ENCODE measurements around the gene RNF144B. TPM values are rescaled to one million over a fixed set of nuclear protein-coding genes. Genes with fewer than 3 reads are reported as not detected.

The RNF144B gene
- total RNA-seq, 1 experiment from 2014 or later, result 2.3 TPM

DNA sequence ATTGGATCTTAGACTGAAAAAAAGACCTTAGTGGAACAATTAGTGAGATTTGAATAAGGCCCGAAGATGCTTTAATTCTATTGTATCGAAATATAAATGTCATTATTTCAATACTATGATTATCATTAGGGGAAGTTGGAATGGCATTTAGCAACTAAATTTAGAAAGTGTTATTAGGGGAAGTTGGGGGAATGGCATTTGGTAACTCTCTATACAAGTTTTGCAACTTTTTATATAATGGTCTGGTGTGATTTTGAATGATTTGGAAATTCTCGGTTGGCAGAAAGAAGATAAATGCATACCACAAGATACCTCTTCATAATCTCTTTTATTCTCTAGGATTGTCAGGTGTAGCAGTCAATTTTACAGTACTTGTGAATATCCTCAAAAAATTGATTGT lies 49.2 kb downstream of the RNF144B start:
- H3K27me3 Mint-ChIP-seq (ENCODE audit: low read depth), result no peaks in the 10 kb centered on the region
- no peak overlapping the region for H2BK5ac ChIP-seq (ENCODE audit: insufficient read length, low read length)
- H2BK120ac ChIP-seq (ENCODE audit: low read depth, low read length, poor library complexity, severe bottlenecking), result no peak overlapping the region
- no peak overlapping the region for H3T11ph ChIP-seq (ENCODE audit: low read length)
- H2BK15ac ChIP-seq (ENCODE audit: low read depth, low read length), result no peak overlapping the region
- H3K56ac ChIP-seq (ENCODE audit: insufficient read length, low read depth, low read length), result no peak overlapping the region
- H4K91ac ChIP-seq (ENCODE audit: insufficient read length, low read depth, low read length), result no peak overlapping the region
- H3K79me2 ChIP-seq (ENCODE audit: insufficient read depth, low read length), result no peaks in the 10 kb centered on the region; the same call in 1 of the 2 replicates
- no peak overlapping the region for H2BK20ac ChIP-seq (ENCODE audit: low read depth, low read length, poor library complexity, severe bottlenecking)
- no peaks in the 10 kb centered on the region for H3K36me3 Mint-ChIP-seq (ENCODE audit: insufficient read depth in 1 of 3, low read depth in 3 of 3)
- WGBS (ENCODE audit: extremely low coverage, insufficient read length, low lambda C conversion rate), result no CpG with 5 or more reads among the region's 3 CpGs
- H4K20me1 ChIP-seq (ENCODE audit: control insufficient read depth, insufficient read depth, insufficient read length), result no peaks in the 10 kb centered on the region
- H3K9me3 ChIP-seq (ENCODE audit: control insufficient read depth, low read depth, low read length), result no peaks in the 10 kb centered on the region
- H2BK12ac ChIP-seq (ENCODE audit: insufficient read length, low read depth, low read length), result no peak overlapping the region
- H4K5ac ChIP-seq (ENCODE audit: insufficient read length, low read depth, low read length), result no peak overlapping the region
- DNase-seq, result no peak
- H2AFZ ChIP-seq (ENCODE audit: low read length), result no peak overlapping the region
- no peak overlapping the region for H3K14ac ChIP-seq (ENCODE audit: insufficient read depth, low read length)
- no peak overlapping the region for H3K4ac ChIP-seq (ENCODE audit: low read depth, low read length)
- no peak overlapping the region for H3K23ac ChIP-seq (ENCODE audit: insufficient read length, low read depth, low read length)
- H3K4me3 Mint-ChIP-seq, result no peak overlapping the region
- H3K9me3 Mint-ChIP-seq, result no peaks in the 10 kb centered on the region
- H3K4me1 ChIP-seq (ENCODE audit: insufficient read depth, low read length), result peaks cover 2% of the 10 kb centered on the region
- no peak overlapping the region for H2AK5ac ChIP-seq (ENCODE audit: insufficient read length, low read length)
- H3K18ac ChIP-seq (ENCODE audit: insufficient read length, low read depth, low read length), result no peak overlapping the region
- H3K9ac ChIP-seq (ENCODE audit: extremely low read depth, insufficient read length, low read length), result no peak overlapping the region
- no peaks in the 10 kb centered on the region for H3K27me3 ChIP-seq (ENCODE audit: insufficient read depth, low read length)
- no peak overlapping the region for H3K27ac ChIP-seq (ENCODE audit: insufficient read length, low read depth, low read length)
- H4K8ac ChIP-seq (replicated peaks; ENCODE audit: insufficient read length, low read depth, low read length), result no peak overlapping the region
- H3K27ac Mint-ChIP-seq, result no peak overlapping the region
- H3K23me2 ChIP-seq (ENCODE audit: insufficient read length, low read depth, low read length, poor library complexity, severe bottlenecking), result no peaks in the 10 kb centered on the region
- no peak overlapping the region for H3K4me2 ChIP-seq (ENCODE audit: insufficient read depth, insufficient read length, low read length)
- H3K79me1 ChIP-seq (ENCODE audit: insufficient read depth, low read depth, low read length, poor library complexity, severe bottlenecking), result no peaks in the 10 kb centered on the region
- peaks cover 8 to 12% of the 10 kb centered on the region in 2 experiments for H3K4me1 Mint-ChIP-seq
- TF ChIP-seq, protein P1, sequence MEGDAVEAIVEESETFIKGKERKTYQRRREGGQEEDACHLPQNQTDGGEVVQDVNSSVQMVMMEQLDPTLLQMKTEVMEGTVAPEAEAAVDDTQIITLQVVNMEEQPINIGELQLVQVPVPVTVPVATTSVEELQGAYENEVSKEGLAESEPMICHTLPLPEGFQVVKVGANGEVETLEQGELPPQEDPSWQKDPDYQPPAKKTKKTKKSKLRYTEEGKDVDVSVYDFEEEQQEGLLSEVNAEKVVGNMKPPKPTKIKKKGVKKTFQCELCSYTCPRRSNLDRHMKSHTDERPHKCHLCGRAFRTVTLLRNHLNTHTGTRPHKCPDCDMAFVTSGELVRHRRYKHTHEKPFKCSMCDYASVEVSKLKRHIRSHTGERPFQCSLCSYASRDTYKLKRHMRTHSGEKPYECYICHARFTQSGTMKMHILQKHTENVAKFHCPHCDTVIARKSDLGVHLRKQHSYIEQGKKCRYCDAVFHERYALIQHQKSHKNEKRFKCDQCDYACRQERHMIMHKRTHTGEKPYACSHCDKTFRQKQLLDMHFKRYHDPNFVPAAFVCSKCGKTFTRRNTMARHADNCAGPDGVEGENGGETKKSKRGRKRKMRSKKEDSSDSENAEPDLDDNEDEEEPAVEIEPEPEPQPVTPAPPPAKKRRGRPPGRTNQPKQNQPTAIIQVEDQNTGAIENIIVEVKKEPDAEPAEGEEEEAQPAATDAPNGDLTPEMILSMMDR (conservative IDR thresholded peaks at IDR 0.05), result no peak

Measured in H9 (cell line).